Measurements from ENCODE around the gene SLC30A2.

- TF ChIP-seq CTCF (IDR thresholded peaks at IDR 0.05) = no peak
- no peak for TF ChIP-seq POLR2A (IDR thresholded peaks at IDR 0.05)
Observed at GRCh38 chr1:26038477-26038876, 7.4 kb downstream of the SLC30A2 start.

All from heart left ventricle (tissue), 13 donors.